AG04449 (cell line): Measurements from ENCODE around the gene KLF15.
A peak's percentile ranks its signal among the peaks of the same experiment; 100 is the strongest.

Experiments used
- CTCF ChIA-PET: fragments of 350-600 bp; formaldehyde crosslinking; extraction: SDS; loops from one replicate; lab custom pipeline; 2021; ENCODE audit warnings: antibody characterized with exemption; lab: Yijun Ruan, JAX
- POLR2A ChIA-PET: fragments of 400-600, 350-600 bp; formaldehyde crosslinking; extraction: SDS; loops from one replicate; lab custom pipeline; 2020; ENCODE audit warnings: antibody characterized with exemption, inconsistent platforms; lab: Yijun Ruan, JAX
- DNase-seq: peaks from one replicate; pipeline ENCODE4 v3.0.0-alpha.2; 2010; ENCODE audit warnings: low read depth, low spot score
- H3K4me3 ChIP-seq: 2 replicates; pipeline ENCODE4 v1.5.1; 2011; ENCODE audit warnings: low read depth, mild to moderate bottlenecking, control low read depth, low read length
- TF ChIP-seq, protein P1 (sequence below): IDR thresholded peaks from one replicate; pipeline ENCODE4 v1.5.1; 2011; ENCODE audit warnings: mild to moderate bottlenecking, moderate library complexity, low read length, control low read depth, inconsistent platforms; ENCODE audit not compliant: insufficient read depth; ENCODE audit errors: missing control alignments

KLF15 gene

DNA sequence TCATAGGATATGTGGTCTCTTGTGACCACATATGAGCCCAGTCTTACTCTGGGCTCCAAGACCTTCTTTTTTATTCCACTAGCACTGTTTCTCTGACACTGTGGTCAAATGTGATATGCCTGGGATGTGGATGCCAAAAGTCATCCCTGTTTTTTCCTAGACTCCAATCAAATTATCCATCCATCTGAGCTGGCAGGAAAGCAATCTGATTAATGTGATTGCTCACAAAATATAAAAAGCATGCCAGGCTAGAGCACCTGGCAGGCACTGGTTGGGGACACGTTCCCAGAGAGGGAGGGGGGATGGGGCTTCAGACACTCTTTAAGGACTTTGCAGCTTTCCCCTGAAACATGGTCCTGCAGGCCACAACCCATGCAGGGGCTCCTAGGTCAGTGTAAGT is 34.4 kb upstream of the KLF15 start:
- no peak overlapping the region for H3K4me3 ChIP-seq
- TF ChIP-seq, protein P1, sequence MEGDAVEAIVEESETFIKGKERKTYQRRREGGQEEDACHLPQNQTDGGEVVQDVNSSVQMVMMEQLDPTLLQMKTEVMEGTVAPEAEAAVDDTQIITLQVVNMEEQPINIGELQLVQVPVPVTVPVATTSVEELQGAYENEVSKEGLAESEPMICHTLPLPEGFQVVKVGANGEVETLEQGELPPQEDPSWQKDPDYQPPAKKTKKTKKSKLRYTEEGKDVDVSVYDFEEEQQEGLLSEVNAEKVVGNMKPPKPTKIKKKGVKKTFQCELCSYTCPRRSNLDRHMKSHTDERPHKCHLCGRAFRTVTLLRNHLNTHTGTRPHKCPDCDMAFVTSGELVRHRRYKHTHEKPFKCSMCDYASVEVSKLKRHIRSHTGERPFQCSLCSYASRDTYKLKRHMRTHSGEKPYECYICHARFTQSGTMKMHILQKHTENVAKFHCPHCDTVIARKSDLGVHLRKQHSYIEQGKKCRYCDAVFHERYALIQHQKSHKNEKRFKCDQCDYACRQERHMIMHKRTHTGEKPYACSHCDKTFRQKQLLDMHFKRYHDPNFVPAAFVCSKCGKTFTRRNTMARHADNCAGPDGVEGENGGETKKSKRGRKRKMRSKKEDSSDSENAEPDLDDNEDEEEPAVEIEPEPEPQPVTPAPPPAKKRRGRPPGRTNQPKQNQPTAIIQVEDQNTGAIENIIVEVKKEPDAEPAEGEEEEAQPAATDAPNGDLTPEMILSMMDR = no peak
- no peak for DNase-seq
- ChIA-PET CTCF (interaction anchor here (0.8 to 6.8 kb wide), 12 partner anchors 11 to 464 kb away, joined by 3 to 60 read pairs (median 3); no protein-coding TSS in a partner anchor), POLR2A (no interaction called here)

- ChIA-PET POLR2A (no interaction called here), CTCF (interaction anchor here (1.0 to 4.7 kb wide), 9 partner anchors 10 to 258 kb away, joined by 3 to 74 read pairs (median 11); no protein-coding TSS in a partner anchor)
- no peak for DNase-seq
- H3K4me3 ChIP-seq = no peak overlapping the region
- TF ChIP-seq, protein P1 = no peak
Observed at GRCh38 chr3:126390751-126391150, 33.5 kb upstream of the KLF15 start.

- no peak for DNase-seq
- H3K4me3 ChIP-seq = no peak overlapping the region
- TF ChIP-seq, protein P1 = no peak
- ChIA-PET CTCF (interaction anchor here (0.6 to 4.7 kb wide), 17 partner anchors 10 to 257 kb away, joined by 3 to 74 read pairs (median 8); no protein-coding TSS in a partner anchor), POLR2A (no interaction called here)
Observed at GRCh38 chr3:126390201-126390600, 33.0 kb upstream of the KLF15 start.

DNA sequence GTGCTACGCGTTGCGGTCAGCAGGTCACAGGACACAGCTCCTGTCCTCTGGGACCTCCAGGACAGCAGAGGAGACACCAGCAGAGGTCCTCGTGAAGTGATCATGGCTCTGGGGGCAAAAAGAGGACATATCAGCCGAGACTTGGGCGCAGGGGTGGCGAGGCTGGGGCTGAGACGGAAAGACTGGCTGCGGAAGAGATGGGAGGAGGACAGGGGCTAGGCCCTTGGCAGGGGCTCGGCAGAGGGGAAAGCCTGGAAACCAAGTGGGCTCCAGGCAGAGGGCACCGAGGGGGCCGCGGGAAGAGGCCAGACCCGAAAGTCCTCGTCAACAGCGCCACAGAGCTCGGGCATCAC is 32.6 kb upstream of the KLF15 start:
- no peak overlapping the region for H3K4me3 ChIP-seq
- TF ChIP-seq, protein P1 = no peak
- CTCF ChIA-PET = interaction anchor here (0.6 to 4.7 kb wide), 20 partner anchors 9 to 269 kb away, joined by 3 to 74 read pairs (median 4); no protein-coding TSS in a partner anchor
- POLR2A ChIA-PET = no interaction called here
- no peak for DNase-seq

- peak overlapping the region; percentile 56 for H3K4me3 ChIP-seq
- POLR2A ChIA-PET = no interaction called here
- TF ChIP-seq, protein P1 = peak; percentile 97
- CTCF ChIA-PET = interaction anchor here (0.5 to 4.7 kb wide), 27 partner anchors 9 to 268 kb away, joined by 3 to 74 read pairs (median 4); no protein-coding TSS in a partner anchor
- DNase-seq = no peak
Observed at GRCh38 chr3:126389112-126389793, 32.0 kb upstream of the KLF15 start.

DNA sequence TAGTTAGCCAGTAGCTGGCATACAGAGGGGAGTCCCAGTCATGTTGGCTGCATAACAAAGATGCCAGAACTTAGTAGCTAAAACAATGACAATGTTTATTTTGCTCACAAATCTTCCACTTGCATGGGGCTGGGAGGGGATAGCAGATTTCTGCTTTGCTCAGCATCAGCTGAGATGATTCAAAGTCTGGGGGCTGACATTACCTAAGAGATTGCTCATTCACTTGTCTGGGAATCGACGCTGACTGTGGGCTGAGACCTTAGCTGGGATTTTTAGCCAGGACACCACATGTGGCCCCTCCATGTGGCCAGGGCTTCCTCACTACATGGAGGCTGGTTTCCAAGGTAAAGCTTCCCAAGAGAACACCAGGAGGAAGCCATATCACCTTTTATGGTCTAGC is 24.8 kb upstream of the KLF15 start:
- ChIA-PET POLR2A (no interaction called here), CTCF (interaction anchor here (1.3 to 5.0 kb wide), 3 partner anchors 9 to 248 kb away, joined by 3 to 29 read pairs (median 7); no protein-coding TSS in a partner anchor)
- H3K4me3 ChIP-seq = no peak overlapping the region
- DNase-seq = no peak
- TF ChIP-seq, protein P1 = no peak
